Tibial nerve (tissue), 4 donors: ENCODE data around the gene NSMCE4A. TPM values are rescaled to one million over a fixed set of nuclear protein-coding genes. Genes with fewer than 3 reads are reported as not detected.

Source experiments
- DNase-seq, 2 donors: peaks; one replicate each; pipeline ENCODE4 v3.0.0-alpha.2; 2019; ENCODE audit warnings: low spot score in 2 of 2
- H3K27ac ChIP-seq, 4 donors: fragments of 200-600 bp; sonication (generic) in 3 of 4; one replicate each; pipeline ENCODE4 v1.5.1; 2017 to 2019; ENCODE audit warnings: mild to moderate bottlenecking in 1 of 4
- H3K27me3 ChIP-seq, 2 donors: fragments of 200-600 bp; sonication (generic) in 1 of 2; one replicate each; pipeline versions ENCODE4 v1.5.1 to v1.6.0; 2017 to 2019
- H3K36me3 ChIP-seq, 3 donors: fragments of 200-600 bp; sonication (generic); one replicate each; pipeline ENCODE4 v1.5.1; 2018 to 2019
- H3K4me1 ChIP-seq, 4 donors: fragments of 200-600 bp; sonication (generic) in 3 of 4; one replicate each; pipeline ENCODE4 v1.5.1; 2017 to 2019
- H3K4me3 ChIP-seq, 4 donors: fragments of 200-600 bp; sonication (generic) in 3 of 4; one replicate each; pipeline ENCODE4 v1.5.1; 2017 to 2019; ENCODE audit warnings: mild to moderate bottlenecking in 1 of 4, moderate library complexity in 1 of 4
- H3K9me3 ChIP-seq, 4 donors: fragments of 200-600 bp; sonication (generic) in 3 of 4; one replicate each; pipeline ENCODE4 v1.5.1; 2017 to 2019
- EP300 ChIP-seq, 2 donors: sonication (generic); formaldehyde crosslinking; IDR thresholded peaks; one replicate each; pipeline ENCODE4 v1.6.1; 2017; ENCODE audit warnings: antibody characterized with exemption in 2 of 2, mild to moderate bottlenecking in 1 of 2
- POLR2A ChIP-seq, 2 donors: fragments of 450-650 bp; IDR thresholded peaks; one replicate each; pipeline ENCODE4 v1.6.1; 2017; ENCODE audit warnings: antibody characterized with exemption in 2 of 2, mild to moderate bottlenecking in 2 of 2, moderate library complexity in 2 of 2
- WGBS, 2 donors: methylation state at CpG; one replicate each; pipeline ENCODE4 v1.1.5; 2018; 5-methylcytosine and 5-hydroxymethylcytosine counted together
- total RNA-seq, 4 donors: library from RNA; depleted of rRNA; stranded (reverse); fragments of >200 nt; gene quantifications; one replicate each; pipeline ENCODE4 v1.1.0, GENCODE V29; 2016
- TF ChIP-seq, protein P1 (sequence below), 5 experiments: fragments of 200-600 bp in 3 of 5; fragments of 450-650 bp in 2 of 5; sonication (generic) in 3 of 5; IDR thresholded peaks; one replicate each; pipeline ENCODE4 v1.5.1; 2016 to 2019; ENCODE audit warnings: antibody characterized with exemption in 5 of 5, mild to moderate bottlenecking in 3 of 5, moderate library complexity in 2 of 5

NSMCE4A gene
- total RNA-seq, 4 donors from 2014 or later, result 70.1 to 102 (median 82.4) TPM

DNA sequence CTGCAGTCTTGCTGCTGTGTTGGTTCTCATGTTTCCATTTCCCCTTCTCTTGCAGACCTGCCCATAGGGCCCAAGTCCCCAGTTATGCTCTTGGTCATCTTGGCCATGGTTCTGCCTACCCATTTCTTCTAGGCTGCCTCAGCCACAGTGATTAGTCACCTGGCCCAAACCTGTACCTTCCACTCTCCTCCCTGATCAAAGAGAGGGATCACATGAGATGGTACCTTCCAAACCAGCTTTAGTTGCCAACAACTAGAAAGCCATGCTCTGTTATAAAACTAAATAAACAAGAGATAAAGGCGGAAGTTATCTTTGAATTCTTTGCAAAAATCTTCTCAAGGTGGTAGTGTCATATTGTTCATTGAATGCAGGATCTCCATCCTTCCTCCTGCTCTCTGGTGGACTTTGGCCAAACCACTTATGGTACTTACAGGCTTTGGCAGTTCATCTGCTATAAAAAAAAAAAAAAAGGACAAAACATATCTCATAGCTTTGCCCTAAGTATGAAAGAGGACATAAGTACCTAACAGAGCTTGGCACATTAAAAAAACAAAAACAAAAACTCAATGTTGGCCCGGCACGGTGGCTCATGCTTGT lies 39.7 kb upstream of the NSMCE4A start:
- Histone ChIP-seq H3K9me3 (no peaks in the 10 kb centered on the region), H3K36me3 (no peaks in the 10 kb centered on the region), H3K27me3 (no peaks in the 10 kb centered on the region), H3K4me3 (no peak overlapping the region), H3K4me1 (peaks cover 0 to 8% (median 0%) of the 10 kb centered on the region in 4 donors), H3K27ac (no peak overlapping the region)
- 60 to 78% methylated on average over 3 of the region's 3 CpGs for WGBS, 2 donors
- no peak for DNase-seq
- TF ChIP-seq POLR2A (IDR thresholded peaks at IDR 0.05), result no peak
- no peak for TF ChIP-seq EP300 (IDR thresholded peaks at IDR 0.05)
- TF ChIP-seq, protein P1, sequence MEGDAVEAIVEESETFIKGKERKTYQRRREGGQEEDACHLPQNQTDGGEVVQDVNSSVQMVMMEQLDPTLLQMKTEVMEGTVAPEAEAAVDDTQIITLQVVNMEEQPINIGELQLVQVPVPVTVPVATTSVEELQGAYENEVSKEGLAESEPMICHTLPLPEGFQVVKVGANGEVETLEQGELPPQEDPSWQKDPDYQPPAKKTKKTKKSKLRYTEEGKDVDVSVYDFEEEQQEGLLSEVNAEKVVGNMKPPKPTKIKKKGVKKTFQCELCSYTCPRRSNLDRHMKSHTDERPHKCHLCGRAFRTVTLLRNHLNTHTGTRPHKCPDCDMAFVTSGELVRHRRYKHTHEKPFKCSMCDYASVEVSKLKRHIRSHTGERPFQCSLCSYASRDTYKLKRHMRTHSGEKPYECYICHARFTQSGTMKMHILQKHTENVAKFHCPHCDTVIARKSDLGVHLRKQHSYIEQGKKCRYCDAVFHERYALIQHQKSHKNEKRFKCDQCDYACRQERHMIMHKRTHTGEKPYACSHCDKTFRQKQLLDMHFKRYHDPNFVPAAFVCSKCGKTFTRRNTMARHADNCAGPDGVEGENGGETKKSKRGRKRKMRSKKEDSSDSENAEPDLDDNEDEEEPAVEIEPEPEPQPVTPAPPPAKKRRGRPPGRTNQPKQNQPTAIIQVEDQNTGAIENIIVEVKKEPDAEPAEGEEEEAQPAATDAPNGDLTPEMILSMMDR (IDR thresholded peaks at IDR 0.05), result no peak

DNA sequence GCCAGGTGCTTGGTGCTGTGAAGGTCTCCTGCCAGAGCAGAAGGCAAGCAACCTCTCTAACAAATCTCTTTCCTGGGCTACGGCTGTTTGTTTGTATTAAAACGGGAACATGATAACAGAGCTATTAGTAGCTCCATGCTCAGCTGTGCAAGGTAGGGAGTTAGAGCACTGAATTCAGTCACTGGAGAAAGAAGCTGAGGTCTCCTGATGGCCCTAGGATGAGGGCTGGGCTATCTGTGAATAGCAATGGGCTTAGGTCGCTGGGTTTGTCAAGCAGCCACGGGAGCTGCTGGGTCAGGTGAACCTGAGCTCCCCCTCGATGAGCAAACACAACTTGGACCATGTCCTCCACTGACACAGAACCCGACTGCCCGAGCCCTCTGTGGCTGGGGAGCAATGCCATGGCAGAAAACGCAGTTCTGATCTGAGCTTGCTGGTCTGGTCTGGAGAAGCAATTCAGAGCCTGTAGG lies 38.3 kb upstream of the NSMCE4A start:
- TF ChIP-seq, protein P1 (IDR thresholded peaks at IDR 0.05), result no peak
- TF ChIP-seq EP300 (IDR thresholded peaks at IDR 0.05) (no peak), POLR2A (IDR thresholded peaks at IDR 0.05) (no peak)
- no peak overlapping the region for H3K4me3 ChIP-seq
- WGBS, 2 donors, result 75 to 80% methylated on average over 6 to 8 of the region's 8 CpGs

DNA sequence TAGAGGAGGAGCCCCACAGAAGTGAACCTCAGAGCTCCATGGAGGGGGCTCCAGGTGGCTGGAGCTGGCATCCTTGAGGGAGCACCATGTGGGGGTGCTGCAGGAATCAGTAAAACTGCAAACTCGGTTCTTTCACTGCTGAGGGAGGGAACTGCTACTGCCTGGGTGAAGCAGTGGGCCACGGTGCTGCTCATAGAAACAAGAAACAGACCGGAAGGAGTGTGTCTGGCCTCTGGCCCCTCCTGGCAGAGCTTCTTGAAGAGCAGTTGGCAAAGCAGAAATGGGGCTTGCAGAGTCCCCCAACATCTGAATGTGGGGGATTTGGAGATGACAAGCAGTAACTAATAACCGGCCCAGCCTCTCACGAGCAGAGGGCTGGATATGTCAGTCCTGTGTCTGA lies 37.7 kb upstream of the NSMCE4A start:
- WGBS, 2 donors, result 85 to 88% methylated on average over 5 of the region's 5 CpGs
- no peak for DNase-seq
- H3K27me3 ChIP-seq, result no peaks in the 10 kb centered on the region
- TF ChIP-seq, protein P1 (IDR thresholded peaks at IDR 0.05), result no peak
- TF ChIP-seq POLR2A (IDR thresholded peaks at IDR 0.05), result no peak
- no peak for TF ChIP-seq EP300 (IDR thresholded peaks at IDR 0.05)
- H3K4me1 ChIP-seq, result no peaks in the 10 kb centered on the region
- no peak overlapping the region for H3K4me3 ChIP-seq
- no peak overlapping the region for H3K27ac ChIP-seq
- H3K36me3 ChIP-seq, result no peaks in the 10 kb centered on the region
- no peaks in the 10 kb centered on the region for H3K9me3 ChIP-seq

More for the DNA sequence above, 38.3 kb upstream of the NSMCE4A start:
- Histone ChIP-seq H3K9me3 (no peaks in the 10 kb centered on the region), H3K27ac (no peak overlapping the region), H3K36me3 (no peaks in the 10 kb centered on the region), H3K27me3 (no peaks in the 10 kb centered on the region), H3K4me1 (no peaks in the 10 kb centered on the region)
- DNase-seq, result no peak

DNA sequence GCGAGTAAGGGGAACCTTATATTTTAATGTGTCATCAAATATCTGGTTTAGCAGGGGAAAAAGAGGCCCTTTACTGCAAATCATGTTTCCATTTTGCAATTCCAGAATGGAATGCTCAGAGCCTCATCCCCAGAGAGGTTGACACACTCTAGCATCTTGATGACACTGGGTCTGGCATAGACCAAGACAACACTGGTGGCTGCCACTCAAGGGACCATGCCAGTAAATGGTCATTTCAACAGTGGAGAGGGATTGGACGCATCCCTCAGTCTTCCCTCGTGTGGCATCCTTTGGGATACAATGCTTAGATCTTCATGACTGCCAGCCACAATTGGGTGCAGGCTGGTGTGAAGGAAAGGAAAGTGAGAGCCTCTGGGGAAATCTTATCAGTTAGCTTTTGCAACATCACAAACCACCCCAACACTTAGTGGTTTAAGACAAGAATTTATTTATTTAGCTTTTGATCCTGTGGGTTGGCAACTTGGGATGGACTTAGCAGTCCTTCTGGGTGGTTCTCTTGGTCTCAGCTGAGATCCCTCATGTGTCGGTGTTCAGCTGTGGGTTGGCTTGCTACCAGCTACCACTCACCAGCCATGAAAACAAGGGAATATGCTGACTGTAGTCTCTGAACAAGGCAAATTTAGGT lies 35.5 kb upstream of the NSMCE4A start:
- Histone ChIP-seq H3K36me3 (no peaks in the 10 kb centered on the region), H3K9me3 (peaks cover 0 to 8% (median 0%) of the 10 kb centered on the region in 4 donors), H3K4me1 (no peaks in the 10 kb centered on the region), H3K27me3 (no peaks in the 10 kb centered on the region), H3K4me3 (no peak overlapping the region), H3K27ac (no peak overlapping the region)
- WGBS, 2 donors, result 68 to 82% methylated on average over 4 of the region's 4 CpGs
- DNase-seq, result no peak
- TF ChIP-seq, protein P1 (IDR thresholded peaks at IDR 0.05), result no peak
- TF ChIP-seq POLR2A (IDR thresholded peaks at IDR 0.05), result no peak
- TF ChIP-seq EP300 (IDR thresholded peaks at IDR 0.05), result no peak

DNA sequence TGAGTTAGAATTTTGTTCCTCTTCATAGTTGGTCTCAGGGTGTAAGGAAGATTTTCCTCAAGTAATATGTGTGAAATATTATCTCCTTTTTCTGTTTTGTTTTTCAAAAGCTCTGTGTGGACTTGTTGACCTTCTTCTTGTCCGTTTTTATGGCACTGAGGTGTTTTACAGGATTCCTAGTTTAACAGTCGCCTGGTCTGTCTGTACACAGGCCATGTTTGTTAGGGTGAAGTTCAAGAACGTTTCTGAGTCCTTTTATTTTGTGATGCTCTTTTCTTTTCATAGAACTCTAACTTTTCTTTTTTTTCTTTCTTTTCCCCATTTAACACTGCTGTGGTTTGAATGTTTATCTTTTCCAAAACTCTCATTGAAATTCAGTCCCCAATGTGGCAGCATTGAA lies 32.4 kb upstream of the NSMCE4A start:
- no peak for DNase-seq
- Histone ChIP-seq H3K36me3 (no peaks in the 10 kb centered on the region), H3K4me1 (no peaks in the 10 kb centered on the region), H3K27ac (no peak overlapping the region), H3K9me3 (peaks cover 0 to 23% (median 3%) of the 10 kb centered on the region in 4 donors), H3K4me3 (no peak overlapping the region), H3K27me3 (no peaks in the 10 kb centered on the region)
- 68 to 69% methylated on average over 3 of the region's 3 CpGs for WGBS, 2 donors
- TF ChIP-seq EP300 (IDR thresholded peaks at IDR 0.05), result no peak
- no peak for TF ChIP-seq POLR2A (IDR thresholded peaks at IDR 0.05)
- TF ChIP-seq, protein P1 (IDR thresholded peaks at IDR 0.05), result no peak
